ENCODE results near the gene VSX1.

Gene VSX1

GRCh38 chr20:25046736-25047666 is 34.9 kb downstream of the VSX1 start:
- TF ChIP-seq, protein P1, sequence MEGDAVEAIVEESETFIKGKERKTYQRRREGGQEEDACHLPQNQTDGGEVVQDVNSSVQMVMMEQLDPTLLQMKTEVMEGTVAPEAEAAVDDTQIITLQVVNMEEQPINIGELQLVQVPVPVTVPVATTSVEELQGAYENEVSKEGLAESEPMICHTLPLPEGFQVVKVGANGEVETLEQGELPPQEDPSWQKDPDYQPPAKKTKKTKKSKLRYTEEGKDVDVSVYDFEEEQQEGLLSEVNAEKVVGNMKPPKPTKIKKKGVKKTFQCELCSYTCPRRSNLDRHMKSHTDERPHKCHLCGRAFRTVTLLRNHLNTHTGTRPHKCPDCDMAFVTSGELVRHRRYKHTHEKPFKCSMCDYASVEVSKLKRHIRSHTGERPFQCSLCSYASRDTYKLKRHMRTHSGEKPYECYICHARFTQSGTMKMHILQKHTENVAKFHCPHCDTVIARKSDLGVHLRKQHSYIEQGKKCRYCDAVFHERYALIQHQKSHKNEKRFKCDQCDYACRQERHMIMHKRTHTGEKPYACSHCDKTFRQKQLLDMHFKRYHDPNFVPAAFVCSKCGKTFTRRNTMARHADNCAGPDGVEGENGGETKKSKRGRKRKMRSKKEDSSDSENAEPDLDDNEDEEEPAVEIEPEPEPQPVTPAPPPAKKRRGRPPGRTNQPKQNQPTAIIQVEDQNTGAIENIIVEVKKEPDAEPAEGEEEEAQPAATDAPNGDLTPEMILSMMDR (IDR thresholded peaks at IDR 0.05; ENCODE audit: borderline replicate concordance, control extremely low read depth, extremely low read depth, insufficient read depth, missing control alignments) = no peak
- in situ Hi-C loops (cut with MboI; ENCODE audit: low sequenced_read_pairs, unreplicated experiment) = no loop called here
- no peak for DNase-seq (ENCODE audit: low spot score)

GRCh38 chr20:25046181-25046641 is 35.7 kb downstream of the VSX1 start:
- in situ Hi-C loops (cut with MboI; ENCODE audit: low sequenced_read_pairs, unreplicated experiment) = no loop called here
- no peak for DNase-seq (ENCODE audit: low spot score)
- TF ChIP-seq, protein P1 (IDR thresholded peaks at IDR 0.05; ENCODE audit: borderline replicate concordance, control extremely low read depth, extremely low read depth, insufficient read depth, missing control alignments) = no peak

DNA sequence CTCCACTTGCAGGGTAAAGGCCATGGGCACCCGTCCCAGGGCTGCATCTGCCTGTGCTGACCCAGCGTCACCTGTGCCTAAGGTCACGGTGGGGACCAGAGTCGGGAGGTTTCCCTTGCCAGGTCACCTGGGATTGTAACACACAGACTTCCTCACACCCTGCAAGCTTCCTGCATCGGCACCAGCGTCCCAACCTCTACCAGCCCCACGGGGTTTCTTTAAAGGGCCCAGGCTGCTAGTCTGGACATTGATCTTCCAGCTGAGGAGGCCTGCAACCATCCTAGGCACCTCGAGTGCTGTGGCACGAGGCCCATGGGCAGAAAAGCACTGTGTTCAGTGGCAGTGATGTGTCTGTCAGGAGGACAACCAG is 36.6 kb downstream of the VSX1 start:
- TF ChIP-seq, protein P1 (IDR thresholded peaks at IDR 0.05; ENCODE audit: borderline replicate concordance, control extremely low read depth, extremely low read depth, insufficient read depth, missing control alignments) = no peak
- no peak for DNase-seq (ENCODE audit: low spot score)
- in situ Hi-C loops (cut with MboI; ENCODE audit: low sequenced_read_pairs, unreplicated experiment) = no loop called here

DNA sequence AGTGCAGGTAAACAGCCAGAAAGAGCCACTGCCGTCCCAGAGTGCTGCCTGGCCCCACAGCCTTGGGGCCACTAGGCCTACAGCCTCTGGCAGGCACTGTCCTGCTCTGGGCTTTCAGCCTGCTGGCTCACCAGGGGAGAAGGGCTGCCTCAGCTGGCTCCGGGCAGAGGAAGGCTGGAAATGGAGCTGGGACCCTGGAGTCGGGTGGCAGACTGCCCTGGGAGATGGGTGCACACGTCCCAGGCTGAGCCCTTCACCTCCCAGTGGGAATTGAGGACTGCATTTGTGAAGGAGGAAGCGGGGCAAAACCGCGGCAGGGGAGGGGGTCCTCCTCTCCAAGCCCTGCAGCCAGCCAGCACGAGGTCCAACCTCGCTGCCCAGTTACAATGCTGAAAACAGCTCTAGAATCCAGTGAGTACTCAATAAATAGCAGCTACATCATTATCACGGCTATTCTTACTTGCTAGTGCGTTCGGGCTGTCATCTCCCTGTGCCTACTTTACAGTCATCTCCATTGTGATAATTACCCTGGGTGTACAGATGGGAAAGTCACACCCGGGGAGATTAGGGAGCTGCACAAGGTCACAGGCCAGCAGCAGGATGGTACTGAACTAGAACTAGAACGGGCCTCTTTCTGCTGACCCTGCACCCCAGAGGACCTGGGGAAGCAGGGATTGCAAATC is 37.1 kb downstream of the VSX1 start:
- in situ Hi-C loops (cut with MboI; ENCODE audit: low sequenced_read_pairs, unreplicated experiment) = no loop called here

GRCh38 chr20:25044261-25044560 is 37.7 kb downstream of the VSX1 start:
- in situ Hi-C loops (cut with MboI; ENCODE audit: low sequenced_read_pairs, unreplicated experiment) = no loop called here
- DNase-seq (ENCODE audit: low spot score) = no peak
- TF ChIP-seq, protein P1 (IDR thresholded peaks at IDR 0.05; ENCODE audit: borderline replicate concordance, control extremely low read depth, extremely low read depth, insufficient read depth, missing control alignments) = no peak

More for the DNA sequence above, 37.1 kb downstream of the VSX1 start:
- DNase-seq (ENCODE audit: low spot score) = no peak
- TF ChIP-seq, protein P1 (IDR thresholded peaks at IDR 0.05; ENCODE audit: borderline replicate concordance, control extremely low read depth, extremely low read depth, insufficient read depth, missing control alignments) = no peak

GRCh38 chr20:25043499-25044260 is 38.3 kb downstream of the VSX1 start:
- no peak for DNase-seq (ENCODE audit: low spot score)
- TF ChIP-seq, protein P1 (IDR thresholded peaks at IDR 0.05; ENCODE audit: borderline replicate concordance, control extremely low read depth, extremely low read depth, insufficient read depth, missing control alignments) = no peak
- in situ Hi-C loops (cut with MboI; ENCODE audit: low sequenced_read_pairs, unreplicated experiment) = no loop called here

All from GM13976 (cell line).